Left ventricle myocardium inferior (tissue), 1 donor: ENCODE data around the gene ADAMTS2. TPM values are rescaled to one million over a fixed set of nuclear protein-coding genes. Genes with fewer than 3 reads are reported as not detected.

ENCODE experiments used
- DNase-seq: peaks from one replicate; pipeline ENCODE4 v3.0.0-alpha.2; 2020
- H3K27ac ChIP-seq: fragments of 200-600 bp; replicated peaks from 2 replicates; pipeline ENCODE4 v1.8.0; 2021
- H3K27me3 ChIP-seq: fragments of 200-600 bp; 2 replicates; pipeline ENCODE4 v1.8.0; 2021; ENCODE audit warnings: low read depth
- H3K36me3 ChIP-seq: fragments of 200-600 bp; 2 replicates; pipeline ENCODE4 v1.8.0; 2021
- H3K4me1 ChIP-seq: fragments of 200-600 bp; 2 replicates; pipeline ENCODE4 v1.8.0; 2021
- H3K4me3 ChIP-seq: fragments of 200-600 bp; 2 replicates; pipeline ENCODE4 v1.8.0; 2021; ENCODE audit warnings: mild to moderate bottlenecking, moderate library complexity
- H3K9me3 ChIP-seq: fragments of 200-600 bp; replicated peaks from 2 replicates; pipeline ENCODE4 v1.8.0; 2021
- intact Hi-C: fragments of 100-400 bp; cut with micrococcal nuclease; formaldehyde crosslinking; loops from one replicate; pipeline ENCODE4 v1.11.0; 2022
- total RNA-seq: library from RNA; stranded (reverse); fragmentation: NEBNext Ultra II Directional; extraction: Animal tissue kit (Norgen Biotek cat#: 25700); gene quantifications from one replicate; pipeline ENCODE4 v1.2.1, GENCODE V29; 2021
- TF ChIP-seq, protein P1 (sequence below): fragments of 200-600 bp; IDR thresholded peaks from 2 replicates; pipeline ENCODE4 v1.8.0; 2021; ENCODE audit warnings: antibody characterized with exemption, mild to moderate bottlenecking, borderline replicate concordance
- donor health status: DM: no; HTN: yes; CAD: no; lungs with severe emphysema.

Gene ADAMTS2
- total RNA-seq, 1 donor from 2014 or later: 4.6 TPM

DNA sequence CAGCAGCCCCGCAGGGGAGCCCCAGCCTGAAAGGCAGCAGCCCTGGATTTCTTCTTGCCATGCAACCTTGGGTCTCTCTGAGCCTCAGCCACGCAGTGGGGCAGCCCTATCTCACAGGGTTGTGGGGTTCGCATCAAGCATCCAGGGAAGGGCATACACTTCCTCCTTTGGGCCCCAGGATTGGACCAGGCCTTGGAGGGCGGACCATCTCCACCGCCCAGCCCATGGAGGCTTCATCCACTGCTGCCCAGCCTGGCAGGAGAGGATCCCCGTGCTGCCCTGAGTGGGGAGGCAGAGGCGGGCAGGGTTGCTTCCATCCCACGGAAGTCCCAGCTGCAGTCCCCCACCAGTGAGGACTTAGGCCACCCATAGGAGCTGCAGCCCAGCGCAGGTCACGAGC lies 5.3 kb downstream of the ADAMTS2 start:
- Histone ChIP-seq H3K4me3 (no peak overlapping the region), H3K36me3 (no peaks in the 10 kb centered on the region), H3K27me3 (peaks cover 94% of the 10 kb centered on the region), H3K4me1 (peaks cover 21% of the 10 kb centered on the region), H3K9me3 (no peaks in the 10 kb centered on the region), H3K27ac (no peak overlapping the region)
- intact Hi-C loops: no loop called here
- TF ChIP-seq, protein P1, sequence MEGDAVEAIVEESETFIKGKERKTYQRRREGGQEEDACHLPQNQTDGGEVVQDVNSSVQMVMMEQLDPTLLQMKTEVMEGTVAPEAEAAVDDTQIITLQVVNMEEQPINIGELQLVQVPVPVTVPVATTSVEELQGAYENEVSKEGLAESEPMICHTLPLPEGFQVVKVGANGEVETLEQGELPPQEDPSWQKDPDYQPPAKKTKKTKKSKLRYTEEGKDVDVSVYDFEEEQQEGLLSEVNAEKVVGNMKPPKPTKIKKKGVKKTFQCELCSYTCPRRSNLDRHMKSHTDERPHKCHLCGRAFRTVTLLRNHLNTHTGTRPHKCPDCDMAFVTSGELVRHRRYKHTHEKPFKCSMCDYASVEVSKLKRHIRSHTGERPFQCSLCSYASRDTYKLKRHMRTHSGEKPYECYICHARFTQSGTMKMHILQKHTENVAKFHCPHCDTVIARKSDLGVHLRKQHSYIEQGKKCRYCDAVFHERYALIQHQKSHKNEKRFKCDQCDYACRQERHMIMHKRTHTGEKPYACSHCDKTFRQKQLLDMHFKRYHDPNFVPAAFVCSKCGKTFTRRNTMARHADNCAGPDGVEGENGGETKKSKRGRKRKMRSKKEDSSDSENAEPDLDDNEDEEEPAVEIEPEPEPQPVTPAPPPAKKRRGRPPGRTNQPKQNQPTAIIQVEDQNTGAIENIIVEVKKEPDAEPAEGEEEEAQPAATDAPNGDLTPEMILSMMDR: no peak
- no peak for DNase-seq

DNA sequence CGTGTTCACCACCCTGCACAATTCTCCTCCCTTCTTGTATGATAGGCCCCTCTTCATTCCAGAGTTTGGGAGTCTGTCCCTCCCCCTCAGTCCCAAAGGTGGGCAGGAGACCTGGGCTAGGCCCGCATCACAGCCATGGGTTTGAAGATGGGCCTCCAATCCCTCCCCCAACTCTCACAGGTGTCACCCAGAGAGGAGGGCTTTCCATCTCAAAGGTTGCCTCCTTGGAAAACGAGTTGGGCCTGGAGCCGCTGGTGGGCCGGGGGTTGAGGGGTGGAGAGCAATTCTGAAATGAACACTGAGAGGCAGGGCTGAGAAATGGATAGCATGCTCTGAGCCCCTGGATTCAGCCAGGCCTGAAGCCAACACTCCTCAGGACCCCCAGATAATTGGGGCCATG lies 6.2 kb downstream of the ADAMTS2 start:
- peaks cover 12% of the 10 kb centered on the region for H3K4me1 ChIP-seq
- TF ChIP-seq, protein P1: no peak
- DNase-seq: no peak
- H3K27ac ChIP-seq: no peak overlapping the region
- H3K27me3 ChIP-seq: peaks cover 88% of the 10 kb centered on the region
- H3K4me3 ChIP-seq: no peak overlapping the region
- H3K36me3 ChIP-seq: no peaks in the 10 kb centered on the region
- no peaks in the 10 kb centered on the region for H3K9me3 ChIP-seq
- intact Hi-C loops: no loop called here

DNA sequence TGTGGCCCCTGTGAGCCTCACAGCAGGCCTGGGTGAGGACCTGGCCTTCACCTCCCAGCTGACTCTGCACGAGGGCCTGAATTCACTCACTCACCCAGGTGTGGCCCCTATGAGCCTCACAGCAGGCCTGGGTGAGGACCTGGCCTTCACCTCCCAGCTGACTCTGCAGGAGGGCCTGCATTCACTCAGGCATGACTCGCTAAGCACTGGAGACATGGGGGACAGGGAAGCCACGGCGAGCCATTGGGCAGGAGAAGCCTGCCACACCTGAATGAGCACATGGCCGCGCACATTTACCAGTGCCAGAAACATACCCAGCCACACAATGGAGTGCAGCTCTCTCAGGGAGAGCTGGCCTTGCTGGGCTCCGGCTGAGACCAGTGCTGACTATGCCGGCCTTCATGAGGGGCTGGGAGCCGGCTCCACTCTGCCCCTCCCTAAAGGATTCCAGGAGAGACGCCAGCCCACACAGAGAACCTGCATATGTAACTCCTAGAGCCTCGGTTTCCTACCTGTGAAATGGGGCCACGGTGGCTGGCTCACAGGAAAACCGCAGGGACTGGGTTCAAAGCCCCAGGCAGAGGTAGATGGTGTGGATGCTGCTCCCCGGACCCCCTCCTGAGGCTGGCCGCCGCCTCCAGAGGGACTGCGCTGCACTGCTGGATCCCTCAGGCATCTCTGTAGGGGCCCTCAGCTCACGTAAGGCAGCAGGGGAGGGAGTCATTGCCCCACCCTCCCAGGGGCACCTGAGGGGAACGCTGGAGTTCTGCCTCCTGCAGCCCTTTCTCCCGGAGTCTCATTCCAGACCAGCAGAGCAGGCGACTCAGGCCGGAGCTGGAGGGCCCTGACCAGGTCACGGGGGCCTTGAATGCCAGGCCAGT lies 7.2 kb downstream of the ADAMTS2 start:
- TF ChIP-seq, protein P1: no peak
- H3K36me3 ChIP-seq: no peaks in the 10 kb centered on the region
- DNase-seq: no peak
- peaks cover 86% of the 10 kb centered on the region for H3K27me3 ChIP-seq
- no peak overlapping the region for H3K4me3 ChIP-seq
- H3K4me1 ChIP-seq: peaks cover 1% of the 10 kb centered on the region
- intact Hi-C loops: no loop called here
- H3K27ac ChIP-seq: no peak overlapping the region
- H3K9me3 ChIP-seq: no peaks in the 10 kb centered on the region

DNA sequence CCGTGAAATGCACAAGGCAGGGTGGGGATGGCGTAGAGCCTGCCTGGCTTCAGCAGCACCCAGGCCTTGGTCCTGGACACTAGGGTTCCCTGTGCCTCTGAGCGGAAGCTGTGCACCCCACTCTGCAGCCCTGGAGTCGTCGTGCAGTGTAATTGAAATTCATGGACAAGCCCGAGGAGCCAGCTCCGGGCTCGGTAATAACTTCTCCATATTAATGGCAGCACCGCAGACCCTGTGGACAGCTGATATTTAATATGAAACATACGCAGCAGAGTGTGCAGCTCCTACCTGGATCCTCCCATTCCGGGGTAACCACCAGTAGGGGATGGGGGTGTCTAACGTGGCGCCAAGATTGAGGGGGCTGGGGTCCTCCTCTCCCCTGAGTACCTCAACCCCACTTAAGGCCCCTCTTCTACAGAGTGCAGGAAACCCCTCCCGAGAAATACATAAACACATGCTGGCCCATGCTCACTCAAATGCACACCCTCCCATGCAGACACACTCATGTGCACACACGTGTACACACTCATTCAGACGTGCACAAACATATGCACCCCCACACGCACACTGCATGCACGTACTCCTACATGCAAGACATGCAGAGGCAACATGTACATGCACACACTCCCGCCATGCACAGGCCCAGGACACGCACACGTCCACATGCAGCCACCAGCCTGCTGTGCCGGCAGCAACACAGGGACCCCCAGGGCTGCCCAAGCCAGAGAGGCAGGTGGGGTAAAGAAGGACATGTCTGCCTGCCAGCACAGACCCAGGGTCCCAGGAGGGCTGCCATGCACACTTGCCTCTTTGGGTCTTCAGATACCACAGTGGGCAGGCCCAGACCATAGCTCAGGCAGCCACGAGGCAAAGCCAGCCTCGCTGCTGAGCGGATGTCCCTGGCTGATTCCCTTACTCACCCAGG lies 8.1 kb downstream of the ADAMTS2 start:
- Histone ChIP-seq H3K27ac (no peak overlapping the region), H3K27me3 (peaks cover 81% of the 10 kb centered on the region), H3K4me3 (no peak overlapping the region), H3K4me1 (no peaks in the 10 kb centered on the region), H3K36me3 (no peaks in the 10 kb centered on the region), H3K9me3 (no peaks in the 10 kb centered on the region)
- TF ChIP-seq, protein P1: no peak
- intact Hi-C loops: no loop called here
- DNase-seq: no peak

DNA sequence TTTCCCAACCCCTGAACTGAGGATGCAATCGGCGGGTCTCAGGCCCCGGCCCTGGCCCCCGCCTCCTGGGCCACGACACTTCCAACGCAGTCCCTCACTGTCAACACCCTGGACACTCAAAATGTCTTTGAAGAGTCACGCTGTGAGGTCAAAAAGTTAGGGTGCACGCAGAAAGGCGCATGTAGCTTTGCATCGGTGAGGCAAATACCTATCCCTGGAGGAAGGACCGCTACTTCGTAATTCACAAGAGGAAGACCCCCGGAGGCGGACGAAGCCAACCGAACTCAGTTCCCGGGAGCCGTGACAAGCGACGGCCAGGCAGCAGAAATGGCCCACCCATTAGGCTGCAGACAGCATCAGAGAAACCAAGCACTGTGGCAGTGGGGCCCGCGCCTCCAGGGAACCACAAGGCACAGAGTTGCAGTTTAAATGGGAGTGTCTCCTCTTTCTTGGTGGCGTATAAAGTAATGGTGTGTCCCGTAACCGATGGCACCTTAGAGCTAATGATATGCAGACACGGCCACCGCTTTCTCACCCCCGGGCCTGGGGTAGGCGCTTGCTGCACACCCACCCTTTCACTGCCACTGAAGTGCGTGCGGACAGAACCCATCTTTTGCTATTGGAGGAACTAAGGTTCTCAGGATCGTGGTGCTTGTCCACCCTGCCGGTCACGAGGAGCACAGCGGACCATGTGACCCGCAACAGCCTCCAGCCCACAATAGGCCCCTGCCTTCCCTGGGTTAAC lies 9.0 kb downstream of the ADAMTS2 start:
- no peak for DNase-seq

More for the DNA sequence above, 9.0 kb downstream of the ADAMTS2 start:
- no peak overlapping the region for H3K4me3 ChIP-seq
- TF ChIP-seq, protein P1: no peak
- H3K9me3 ChIP-seq: no peaks in the 10 kb centered on the region
- peaks cover 74% of the 10 kb centered on the region for H3K27me3 ChIP-seq
- no peaks in the 10 kb centered on the region for H3K36me3 ChIP-seq
- no peaks in the 10 kb centered on the region for H3K4me1 ChIP-seq
- intact Hi-C loops: no loop called here
- H3K27ac ChIP-seq: no peak overlapping the region
